Hepatocyte (in vitro differentiated cells): Measurements from ENCODE around the gene MFRP. TPM values are rescaled to one million over a fixed set of nuclear protein-coding genes. Genes with fewer than 3 reads are reported as not detected.

Experiments
- DNase-seq: peaks from one replicate; pipeline ENCODE4 v3.0.0-alpha.2; 2016; ENCODE audit warnings: low spot score
- H2AFZ ChIP-seq: fragments of 200-600 bp; sonication (generic); 2 replicates; pipeline ENCODE4 v1.6.0; 2016; ENCODE audit warnings: antibody characterized with exemption, mild to moderate bottlenecking
- H3K27ac ChIP-seq: fragments of 200-600 bp; sonication (generic); 2 replicates; pipeline ENCODE4 v1.5.1; 2016; ENCODE audit warnings: mild to moderate bottlenecking
- H3K27me3 ChIP-seq: fragments of 200-600 bp; sonication (generic); 2 replicates; pipeline ENCODE4 v1.6.1; 2016
- H3K36me3 ChIP-seq: fragments of 200-600 bp; sonication (generic); replicated peaks from 2 replicates; pipeline ENCODE4 v1.5.1; 2016; ENCODE audit warnings: low read depth; ENCODE audit not compliant: insufficient read depth
- H3K4me1 ChIP-seq: fragments of 200-600 bp; sonication (generic); 2 replicates; pipeline ENCODE4 v1.5.1; 2016; ENCODE audit warnings: mild to moderate bottlenecking, moderate library complexity; ENCODE audit not compliant: insufficient read depth
- H3K4me2 ChIP-seq: fragments of 200-600 bp; sonication (generic); 2 replicates; pipeline ENCODE4 v1.6.0; 2016
- H3K4me3 ChIP-seq: fragments of 200-600 bp; sonication (generic); 2 replicates; pipeline ENCODE4 v1.5.1; 2016; ENCODE audit warnings: mild to moderate bottlenecking
- H3K79me2 ChIP-seq: fragments of 200-600 bp; sonication (generic); 2 replicates; pipeline ENCODE4 v1.6.0; 2017; ENCODE audit warnings: mild to moderate bottlenecking
- H3K9me2 ChIP-seq: fragments of 200-600 bp; sonication (generic); replicated peaks from 2 replicates; pipeline ENCODE4 v1.6.0; 2017; ENCODE audit warnings: mild to moderate bottlenecking; ENCODE audit not compliant: insufficient read depth
- H3K9me3 ChIP-seq: fragments of 200-600 bp; sonication (generic); 2 replicates; pipeline ENCODE4 v1.5.1; 2016; ENCODE audit warnings: low read depth, mild to moderate bottlenecking
- H4K20me1 ChIP-seq: fragments of 200-600 bp; sonication (generic); 2 replicates; pipeline ENCODE4 v1.6.0; 2016; ENCODE audit warnings: mild to moderate bottlenecking; ENCODE audit not compliant: insufficient read depth, poor library complexity, severe bottlenecking
- EZH2 ChIP-seq: fragments of 200-600 bp; sonication (generic); IDR thresholded peaks from 2 replicates; pipeline ENCODE4 v1.6.1; 2016; ENCODE audit warnings: antibody characterized with exemption, mild to moderate bottlenecking, borderline replicate concordance
- EZH2phosphoT487 ChIP-seq: fragments of 200-600 bp; sonication (generic); IDR thresholded peaks from one replicate; pipeline ENCODE4 v1.6.1; 2018; ENCODE audit warnings: antibody characterized with exemption, mild to moderate bottlenecking, low read depth, moderate library complexity; ENCODE audit not compliant: unreplicated experiment, severe bottlenecking
- WGBS: methylation state at CpG from one replicate; pipeline ENCODE4 v1.1.6; 2016; ENCODE audit warnings: low lambda C conversion rate; ENCODE audit errors: missing lambda C conversion rate; 5-methylcytosine and 5-hydroxymethylcytosine counted together
- polyA plus RNA-seq: library from polyadenylated mRNA; unstranded; fragments of >200 nt; fragmentation: Nextera tagmentation; extraction: Ambion mirVana; gene quantifications from 2 replicates; pipeline ENCODE4 v1.2.1, GENCODE V29; 2016
- total RNA-seq: library from RNA; depleted of rRNA; stranded (reverse); fragments of >200 nt; gene quantifications from 2 replicates; pipeline ENCODE4 v1.2.3, GENCODE V29; 2014
- TF ChIP-seq, protein P1 (sequence below): fragments of 200-600 bp; sonication (generic); IDR thresholded peaks from 2 replicates; pipeline ENCODE4 v1.5.1; 2016; ENCODE audit warnings: antibody characterized with exemption, mild to moderate bottlenecking; ENCODE audit not compliant: poor library complexity

Gene MFRP
- total and polyA plus RNA-seq, 2 experiments from 2014 or later = not detected

- no peaks in the 10 kb centered on the region for H4K20me1 ChIP-seq
- WGBS = 53% methylated on average over 5 of the region's 5 CpGs
- H3K36me3 ChIP-seq = no peaks in the 10 kb centered on the region
- no peak overlapping the region for H3K4me2 ChIP-seq
- no peak overlapping the region for H3K4me3 ChIP-seq
- no peaks in the 10 kb centered on the region for H3K9me3 ChIP-seq
- no peaks in the 10 kb centered on the region for H3K27me3 ChIP-seq
- TF ChIP-seq, protein P1, sequence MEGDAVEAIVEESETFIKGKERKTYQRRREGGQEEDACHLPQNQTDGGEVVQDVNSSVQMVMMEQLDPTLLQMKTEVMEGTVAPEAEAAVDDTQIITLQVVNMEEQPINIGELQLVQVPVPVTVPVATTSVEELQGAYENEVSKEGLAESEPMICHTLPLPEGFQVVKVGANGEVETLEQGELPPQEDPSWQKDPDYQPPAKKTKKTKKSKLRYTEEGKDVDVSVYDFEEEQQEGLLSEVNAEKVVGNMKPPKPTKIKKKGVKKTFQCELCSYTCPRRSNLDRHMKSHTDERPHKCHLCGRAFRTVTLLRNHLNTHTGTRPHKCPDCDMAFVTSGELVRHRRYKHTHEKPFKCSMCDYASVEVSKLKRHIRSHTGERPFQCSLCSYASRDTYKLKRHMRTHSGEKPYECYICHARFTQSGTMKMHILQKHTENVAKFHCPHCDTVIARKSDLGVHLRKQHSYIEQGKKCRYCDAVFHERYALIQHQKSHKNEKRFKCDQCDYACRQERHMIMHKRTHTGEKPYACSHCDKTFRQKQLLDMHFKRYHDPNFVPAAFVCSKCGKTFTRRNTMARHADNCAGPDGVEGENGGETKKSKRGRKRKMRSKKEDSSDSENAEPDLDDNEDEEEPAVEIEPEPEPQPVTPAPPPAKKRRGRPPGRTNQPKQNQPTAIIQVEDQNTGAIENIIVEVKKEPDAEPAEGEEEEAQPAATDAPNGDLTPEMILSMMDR = peak; percentile 90
- no peak for TF ChIP-seq EZH2phosphoT487
- DNase-seq = peak; percentile 88
- H3K4me1 ChIP-seq = peaks cover 30% of the 10 kb centered on the region
- H2AFZ ChIP-seq = no peak overlapping the region
- no peaks in the 10 kb centered on the region for H3K9me2 ChIP-seq
- no peak overlapping the region for H3K27ac ChIP-seq
- H3K79me2 ChIP-seq = no peaks in the 10 kb centered on the region
These were observed 27.6 kb upstream of the MFRP start for GRCh38 chr11:119373921-119374631.

DNA sequence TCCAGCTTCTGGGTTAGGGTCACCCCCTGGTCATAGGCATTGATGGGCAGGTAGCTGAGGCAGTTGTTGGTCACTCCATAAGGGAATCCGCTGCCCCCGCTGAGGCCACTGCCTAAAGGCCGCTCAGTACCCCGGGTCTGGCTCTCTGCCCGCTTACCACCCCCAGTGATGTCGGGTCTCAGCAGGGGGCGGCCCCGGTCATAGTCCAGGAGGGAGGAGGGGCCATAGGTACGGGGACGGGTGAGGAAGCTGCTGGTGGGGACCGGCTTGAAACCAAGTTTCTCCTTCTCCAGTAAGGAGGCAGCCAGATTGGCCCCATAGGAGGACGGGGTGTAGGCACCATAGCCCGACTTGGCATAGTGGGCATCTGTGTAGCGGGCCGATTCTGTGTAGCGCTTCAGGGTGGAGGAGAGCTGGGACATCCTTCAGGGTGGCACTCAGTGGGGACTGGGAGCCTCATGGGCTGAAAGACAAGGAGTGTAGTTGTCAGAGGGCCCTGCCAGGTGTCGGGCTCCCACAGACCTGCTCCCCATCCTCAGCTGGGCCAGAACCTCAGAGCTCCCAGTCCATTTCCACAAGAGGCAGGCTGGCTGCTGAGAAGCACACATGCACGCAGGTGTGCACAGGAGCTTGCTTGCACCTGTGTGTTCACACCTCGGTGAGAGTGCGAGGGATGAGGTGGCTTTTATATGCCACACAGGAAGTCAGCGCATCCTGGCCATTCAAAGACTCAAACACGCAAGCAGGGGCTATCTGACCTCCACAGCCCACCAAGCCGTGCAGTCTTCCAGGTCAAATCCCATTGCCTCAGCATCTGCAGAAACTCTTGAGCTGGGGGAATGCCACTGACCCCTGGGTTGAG is 26.8 kb upstream of the MFRP start:
- Histone ChIP-seq H3K9me2 (no peaks in the 10 kb centered on the region), H3K27me3 (no peaks in the 10 kb centered on the region), H3K4me1 (peaks cover 37% of the 10 kb centered on the region), H3K27ac (no peak overlapping the region), H3K9me3 (no peaks in the 10 kb centered on the region), H3K36me3 (no peaks in the 10 kb centered on the region), H3K79me2 (no peaks in the 10 kb centered on the region), H3K4me2 (no peak overlapping the region), H4K20me1 (no peaks in the 10 kb centered on the region), H2AFZ (no peak overlapping the region), H3K4me3 (no peak overlapping the region)
- no peak for DNase-seq
- WGBS = 87% methylated on average over 23 of the region's 23 CpGs
- TF ChIP-seq, protein P1 = no peak
- TF ChIP-seq EZH2phosphoT487 (no peak), EZH2 (no peak)

- 94% methylated on average over 22 of the region's 26 CpGs for WGBS
- no peaks in the 10 kb centered on the region for H3K27me3 ChIP-seq
- peaks cover 46% of the 10 kb centered on the region for H3K4me1 ChIP-seq
These were observed 26.0 kb upstream of the MFRP start for GRCh38 chr11:119372260-119373058.

More at GRCh38 chr11:119372260-119373058, 26.0 kb upstream of the MFRP start:
- Histone ChIP-seq H3K79me2 (no peaks in the 10 kb centered on the region), H3K9me3 (no peaks in the 10 kb centered on the region), H3K4me2 (no peak overlapping the region), H3K36me3 (no peaks in the 10 kb centered on the region), H3K27ac (no peak overlapping the region), H3K4me3 (no peak overlapping the region), H3K9me2 (no peaks in the 10 kb centered on the region), H2AFZ (no peak overlapping the region), H4K20me1 (no peaks in the 10 kb centered on the region)
- TF ChIP-seq EZH2 = no peak
- TF ChIP-seq, protein P1 = no peak
- TF ChIP-seq EZH2phosphoT487 = no peak
- DNase-seq = no peak
